ENCODE data around the gene HSPB6.

GRCh38 chr19:35744430-35745327 is 12.2 kb downstream of the HSPB6 start:
- TF ChIP-seq EZH2 (IDR thresholded peaks at IDR 0.05; ENCODE audit: borderline replicate concordance, low read length): no peak
- TF ChIP-seq, protein P1, sequence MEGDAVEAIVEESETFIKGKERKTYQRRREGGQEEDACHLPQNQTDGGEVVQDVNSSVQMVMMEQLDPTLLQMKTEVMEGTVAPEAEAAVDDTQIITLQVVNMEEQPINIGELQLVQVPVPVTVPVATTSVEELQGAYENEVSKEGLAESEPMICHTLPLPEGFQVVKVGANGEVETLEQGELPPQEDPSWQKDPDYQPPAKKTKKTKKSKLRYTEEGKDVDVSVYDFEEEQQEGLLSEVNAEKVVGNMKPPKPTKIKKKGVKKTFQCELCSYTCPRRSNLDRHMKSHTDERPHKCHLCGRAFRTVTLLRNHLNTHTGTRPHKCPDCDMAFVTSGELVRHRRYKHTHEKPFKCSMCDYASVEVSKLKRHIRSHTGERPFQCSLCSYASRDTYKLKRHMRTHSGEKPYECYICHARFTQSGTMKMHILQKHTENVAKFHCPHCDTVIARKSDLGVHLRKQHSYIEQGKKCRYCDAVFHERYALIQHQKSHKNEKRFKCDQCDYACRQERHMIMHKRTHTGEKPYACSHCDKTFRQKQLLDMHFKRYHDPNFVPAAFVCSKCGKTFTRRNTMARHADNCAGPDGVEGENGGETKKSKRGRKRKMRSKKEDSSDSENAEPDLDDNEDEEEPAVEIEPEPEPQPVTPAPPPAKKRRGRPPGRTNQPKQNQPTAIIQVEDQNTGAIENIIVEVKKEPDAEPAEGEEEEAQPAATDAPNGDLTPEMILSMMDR (conservative IDR thresholded peaks at IDR 0.05 in 1 of 2, IDR thresholded peaks at IDR 0.05 in 1 of 2; ENCODE audit: extremely low read depth in 1 of 2, insufficient read depth in 1 of 2, low read depth in 1 of 2, low read length in 2 of 2): peak in 1 of 2 donors; percentile 44

Measured in mammary epithelial cell (primary cell).